ENCODE results near the gene PLXNA4.

Gene PLXNA4

DNA sequence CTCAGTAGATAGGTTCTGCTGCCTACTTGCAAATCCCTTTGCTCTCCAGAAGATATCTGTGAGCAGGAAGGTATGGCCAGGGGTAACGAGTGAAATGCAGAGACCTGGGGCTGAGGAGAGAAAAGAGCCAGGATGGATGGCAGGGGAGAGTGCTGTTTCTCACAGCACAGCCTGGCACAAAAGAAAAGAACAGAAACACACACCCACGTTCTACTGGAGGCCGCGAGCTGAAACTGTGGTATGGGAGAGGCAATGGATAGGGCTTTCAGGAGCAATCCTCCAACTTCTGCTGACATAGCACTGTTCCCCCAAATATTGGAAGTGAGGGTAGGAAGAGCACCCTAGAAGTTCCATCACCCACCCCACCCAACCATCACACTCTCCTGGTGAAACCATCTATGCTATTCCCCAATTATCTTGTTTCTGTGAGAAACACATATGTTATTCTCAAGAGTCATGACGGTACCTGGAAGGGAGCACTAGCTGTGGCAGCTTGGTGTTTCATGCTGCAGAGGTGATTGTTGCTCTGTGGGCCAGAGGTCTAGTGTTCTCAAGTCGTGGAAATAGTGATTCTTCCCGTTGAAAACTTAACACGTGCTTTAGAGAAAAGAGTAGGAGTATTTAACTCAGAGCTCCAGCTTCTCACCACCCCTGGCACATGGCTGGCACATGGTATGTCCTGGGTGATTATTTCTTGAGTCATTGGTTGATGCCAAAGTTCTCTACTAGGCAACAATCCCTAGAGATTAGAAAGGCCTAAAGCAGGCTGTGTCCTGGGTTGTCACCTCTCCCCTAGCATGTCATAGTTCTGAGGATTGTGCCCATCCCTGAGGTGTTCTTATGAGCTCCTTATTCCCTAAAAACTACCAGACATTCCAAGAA lies 198.3 kb downstream of the PLXNA4 start:
- Histone ChIP-seq H2BK12ac (ENCODE audit: low read length in 2 of 2) (no peak overlapping the region), H3K14ac (ENCODE audit: low read length in 2 of 2) (no peak overlapping the region), H2BK15ac (ENCODE audit: low read depth, poor library complexity, severe bottlenecking) (no peak overlapping the region), H3K79me1 (replicated peaks; ENCODE audit: low read length, poor library complexity, severe bottlenecking) (no peaks in the 10 kb centered on the region), H3K9ac (ENCODE audit: low read length) (no peak overlapping the region), H2BK120ac (ENCODE audit: low read depth, low read length) (no peak overlapping the region), H3K4me2 (ENCODE audit: low read length, poor library complexity, severe bottlenecking) (no peak overlapping the region), H3K27me3 (ENCODE audit: control insufficient read depth in 1 of 2, insufficient read depth in 1 of 2, low read length in 2 of 2) (no peaks in the 10 kb centered on the region), H2AK5ac (ENCODE audit: low read length, severe bottlenecking) (no peak overlapping the region), H3K23ac (ENCODE audit: low read length in 2 of 2) (no peak overlapping the region), H2BK5ac (ENCODE audit: low read depth, low read length, poor library complexity, severe bottlenecking) (no peak overlapping the region), H4K91ac (ENCODE audit: low read length) (no peak overlapping the region), H3K27ac (ENCODE audit: low read length, poor library complexity, severe bottlenecking) (no peak overlapping the region), H3K4me1 (ENCODE audit: control insufficient read depth, insufficient read depth, low read depth, low read length) (peaks cover 2% of the 10 kb centered on the region), H4K8ac (ENCODE audit: low read length) (no peak overlapping the region), H3K36me3 (ENCODE audit: control insufficient read depth in 1 of 2, insufficient read depth in 2 of 2, low read depth in 1 of 2, low read length in 2 of 2) (no peaks in the 10 kb centered on the region), H3K4me3 (ENCODE audit: insufficient read depth in 1 of 2, low read depth in 1 of 2, low read length in 2 of 2) (no peak overlapping the region), H3K18ac (ENCODE audit: low read depth in 1 of 2, low read length in 2 of 2) (no peak overlapping the region), H3K9me3 (ENCODE audit: control insufficient read depth, low read length) (no peaks in the 10 kb centered on the region), H3K4ac (ENCODE audit: low read depth in 1 of 2, low read length in 2 of 2) (no peak overlapping the region), H2AFZ (ENCODE audit: low read depth, low read length) (no peak overlapping the region)
- WGBS = 81% methylated on average over 4 of the region's 8 CpGs
- no peak for DNase-seq

DNA sequence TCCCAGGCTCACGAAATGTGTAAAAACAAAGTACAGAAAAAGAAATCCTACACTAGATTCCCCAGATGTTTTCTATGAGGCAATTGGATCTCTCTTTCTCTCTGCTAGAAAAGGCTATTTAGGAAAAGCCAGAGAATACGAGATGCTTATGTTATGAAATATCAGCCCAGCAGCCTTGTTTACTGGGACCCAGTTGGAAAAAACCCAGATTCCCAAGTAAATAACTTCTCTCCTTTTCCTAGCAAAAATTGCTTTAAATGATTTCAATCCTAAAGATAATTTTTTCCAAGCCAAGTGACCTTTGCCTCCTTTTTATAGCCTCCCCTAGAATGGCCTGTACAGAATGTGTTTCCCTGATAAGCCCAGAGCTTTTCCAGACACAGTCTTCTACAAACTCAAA lies 199.3 kb downstream of the PLXNA4 start:
- Histone ChIP-seq H3K14ac (ENCODE audit: low read length in 2 of 2) (no peak overlapping the region), H2BK5ac (ENCODE audit: low read depth, low read length, poor library complexity, severe bottlenecking) (no peak overlapping the region), H3K9ac (ENCODE audit: low read length) (no peak overlapping the region), H4K91ac (ENCODE audit: low read length) (no peak overlapping the region), H2BK120ac (ENCODE audit: low read depth, low read length) (no peak overlapping the region), H3K4me2 (ENCODE audit: low read length, poor library complexity, severe bottlenecking) (no peak overlapping the region), H3K4me3 (ENCODE audit: insufficient read depth in 1 of 2, low read depth in 1 of 2, low read length in 2 of 2) (no peak overlapping the region), H3K9me3 (ENCODE audit: control insufficient read depth, low read length) (no peaks in the 10 kb centered on the region), H3K18ac (ENCODE audit: low read depth in 1 of 2, low read length in 2 of 2) (no peak overlapping the region), H3K79me1 (replicated peaks; ENCODE audit: low read length, poor library complexity, severe bottlenecking) (no peaks in the 10 kb centered on the region), H3K36me3 (ENCODE audit: control insufficient read depth in 1 of 2, insufficient read depth in 2 of 2, low read depth in 1 of 2, low read length in 2 of 2) (no peaks in the 10 kb centered on the region), H3K27ac (ENCODE audit: low read length, poor library complexity, severe bottlenecking) (no peak overlapping the region), H3K27me3 (ENCODE audit: control insufficient read depth in 1 of 2, insufficient read depth in 1 of 2, low read length in 2 of 2) (no peaks in the 10 kb centered on the region), H2AK5ac (ENCODE audit: low read length, severe bottlenecking) (no peak overlapping the region), H3K4ac (ENCODE audit: low read depth in 1 of 2, low read length in 2 of 2) (no peak overlapping the region), H4K8ac (ENCODE audit: low read length) (no peak overlapping the region), H2BK12ac (ENCODE audit: low read length in 2 of 2) (no peak overlapping the region), H3K23ac (ENCODE audit: low read length in 2 of 2) (no peak overlapping the region), H2BK15ac (ENCODE audit: low read depth, poor library complexity, severe bottlenecking) (no peak overlapping the region), H2AFZ (ENCODE audit: low read depth, low read length) (no peak overlapping the region), H3K4me1 (ENCODE audit: control insufficient read depth, insufficient read depth, low read depth, low read length) (peaks cover 2% of the 10 kb centered on the region)
- 74% methylated on average over 2 of the region's 2 CpGs for WGBS
- DNase-seq = no peak

DNA sequence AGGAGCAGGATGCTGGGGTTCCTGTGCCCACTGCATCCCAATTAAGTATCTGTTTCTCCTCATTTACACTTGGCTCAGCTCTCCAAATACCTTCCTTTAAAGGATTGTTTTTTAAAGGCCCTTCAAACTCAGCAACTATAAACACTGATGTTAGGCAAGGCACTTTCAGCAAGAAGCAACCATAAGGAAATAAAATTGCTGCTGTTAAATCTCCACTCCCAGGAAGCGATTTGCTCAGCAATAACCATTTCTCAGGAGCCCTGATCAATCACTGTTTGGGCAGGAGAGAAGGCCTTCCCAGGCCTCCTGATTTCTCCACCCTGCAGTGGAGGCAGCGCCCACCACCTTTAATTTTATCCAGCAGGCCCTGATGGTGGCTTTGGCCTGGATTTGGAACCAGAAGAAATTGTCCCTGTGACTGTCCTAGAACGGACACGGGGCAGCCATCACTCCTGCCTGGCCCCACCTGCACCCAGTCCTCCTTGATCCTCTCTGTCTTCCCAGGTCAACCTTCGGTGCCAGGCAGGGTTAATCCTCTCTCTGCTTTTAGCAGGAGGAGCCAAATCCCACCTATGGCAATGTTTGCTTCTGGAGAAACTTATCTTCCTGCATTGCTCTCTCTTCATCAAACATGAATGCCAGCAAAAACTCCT lies 199.8 kb downstream of the PLXNA4 start:
- Histone ChIP-seq H2BK120ac (ENCODE audit: low read depth, low read length) (no peak overlapping the region), H3K23ac (ENCODE audit: low read length in 2 of 2) (no peak overlapping the region), H4K8ac (ENCODE audit: low read length) (no peak overlapping the region), H2AK5ac (ENCODE audit: low read length, severe bottlenecking) (no peak overlapping the region), H3K14ac (ENCODE audit: low read length in 2 of 2) (no peak overlapping the region), H2BK5ac (ENCODE audit: low read depth, low read length, poor library complexity, severe bottlenecking) (no peak overlapping the region), H2AFZ (ENCODE audit: low read depth, low read length) (no peak overlapping the region), H3K36me3 (ENCODE audit: control insufficient read depth in 1 of 2, insufficient read depth in 2 of 2, low read depth in 1 of 2, low read length in 2 of 2) (no peaks in the 10 kb centered on the region), H3K4me2 (ENCODE audit: low read length, poor library complexity, severe bottlenecking) (no peak overlapping the region), H3K4me3 (ENCODE audit: insufficient read depth in 1 of 2, low read depth in 1 of 2, low read length in 2 of 2) (no peak overlapping the region), H3K4me1 (ENCODE audit: control insufficient read depth, insufficient read depth, low read depth, low read length) (no peaks in the 10 kb centered on the region), H3K4ac (ENCODE audit: low read depth in 1 of 2, low read length in 2 of 2) (no peak overlapping the region), H2BK15ac (ENCODE audit: low read depth, poor library complexity, severe bottlenecking) (no peak overlapping the region), H3K18ac (ENCODE audit: low read depth in 1 of 2, low read length in 2 of 2) (no peak overlapping the region), H4K91ac (ENCODE audit: low read length) (no peak overlapping the region), H2BK12ac (ENCODE audit: low read length in 2 of 2) (no peak overlapping the region), H3K27ac (ENCODE audit: low read length, poor library complexity, severe bottlenecking) (no peak overlapping the region), H3K27me3 (ENCODE audit: control insufficient read depth in 1 of 2, insufficient read depth in 1 of 2, low read length in 2 of 2) (no peaks in the 10 kb centered on the region), H3K9me3 (ENCODE audit: control insufficient read depth, low read length) (no peaks in the 10 kb centered on the region), H3K79me1 (replicated peaks; ENCODE audit: low read length, poor library complexity, severe bottlenecking) (no peaks in the 10 kb centered on the region), H3K9ac (ENCODE audit: low read length) (no peak overlapping the region)
- no peak for DNase-seq
- WGBS = 72% methylated on average over 5 of the region's 5 CpGs

DNA sequence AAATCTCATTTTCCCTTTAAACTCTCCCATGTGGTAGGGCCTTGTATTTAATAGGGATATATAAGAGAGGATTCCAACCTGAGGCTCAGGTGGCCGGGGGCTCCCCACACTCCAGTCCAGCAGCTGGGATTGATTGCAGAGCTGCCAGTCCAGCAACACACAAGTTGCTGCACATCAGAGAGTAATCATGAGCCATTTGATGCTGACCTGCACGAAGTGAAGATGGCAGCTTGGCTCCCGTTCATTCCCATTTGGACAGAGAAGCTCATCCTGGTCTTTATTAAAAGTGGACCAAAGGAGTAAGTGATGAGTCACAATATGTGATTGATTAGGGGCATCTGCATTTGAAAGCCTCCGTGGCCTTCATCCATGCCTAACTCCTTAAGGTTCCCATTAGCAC lies 202.4 kb downstream of the PLXNA4 start:
- Histone ChIP-seq H2AK5ac (ENCODE audit: low read length, severe bottlenecking) (no peak overlapping the region), H3K18ac (ENCODE audit: low read depth in 1 of 2, low read length in 2 of 2) (no peak overlapping the region)

More for the DNA sequence above, 202.4 kb downstream of the PLXNA4 start:
- WGBS = 81% methylated on average over 4 of the region's 4 CpGs
- Histone ChIP-seq H2AFZ (ENCODE audit: low read depth, low read length) (no peak overlapping the region), H3K4me3 (ENCODE audit: insufficient read depth in 1 of 2, low read depth in 1 of 2, low read length in 2 of 2) (no peak overlapping the region), H2BK120ac (ENCODE audit: low read depth, low read length) (no peak overlapping the region), H2BK5ac (ENCODE audit: low read depth, low read length, poor library complexity, severe bottlenecking) (no peak overlapping the region), H3K23ac (ENCODE audit: low read length in 2 of 2) (no peak overlapping the region), H4K91ac (ENCODE audit: low read length) (no peak overlapping the region), H3K79me1 (replicated peaks; ENCODE audit: low read length, poor library complexity, severe bottlenecking) (no peaks in the 10 kb centered on the region), H3K14ac (ENCODE audit: low read length in 2 of 2) (no peak overlapping the region), H2BK15ac (ENCODE audit: low read depth, poor library complexity, severe bottlenecking) (no peak overlapping the region), H3K27ac (ENCODE audit: low read length, poor library complexity, severe bottlenecking) (no peak overlapping the region), H3K9ac (ENCODE audit: low read length) (no peak overlapping the region), H3K27me3 (ENCODE audit: control insufficient read depth in 1 of 2, insufficient read depth in 1 of 2, low read length in 2 of 2) (peaks cover 0 to 3% of the 10 kb centered on the region in 2 experiments), H3K4me2 (ENCODE audit: low read length, poor library complexity, severe bottlenecking) (no peak overlapping the region), H4K8ac (ENCODE audit: low read length) (no peak overlapping the region), H3K36me3 (ENCODE audit: control insufficient read depth in 1 of 2, insufficient read depth in 2 of 2, low read depth in 1 of 2, low read length in 2 of 2) (no peaks in the 10 kb centered on the region), H3K4ac (ENCODE audit: low read depth in 1 of 2, low read length in 2 of 2) (no peak overlapping the region), H2BK12ac (ENCODE audit: low read length in 2 of 2) (no peak overlapping the region), H3K9me3 (ENCODE audit: control insufficient read depth, low read length) (no peaks in the 10 kb centered on the region), H3K4me1 (ENCODE audit: control insufficient read depth, insufficient read depth, low read depth, low read length) (no peaks in the 10 kb centered on the region)
- no peak for DNase-seq
